Natural killer cell (primary cell): Measurements from ENCODE around the gene IL33. TPM values are rescaled to one million over a fixed set of nuclear protein-coding genes. Genes with fewer than 3 reads are reported as not detected.

ENCODE experiments used
- ATAC-seq, 3 donors: fragments of 150-1000 bp in 2 of 3; fragments of 200-7000 bp in 1 of 3; cut with Tn5 transposase; 1 replicate in 1 of 3; 2 replicates in 2 of 3; pipeline ENCODE4 v1.10.0; 2021; ENCODE audit warnings: mild to moderate bottlenecking in 2 of 3, moderate library complexity in 2 of 3
- DNase-seq, 2 donors: peaks; one replicate each; pipeline versions ENCODE4 v3.0.0 to v3.0.0-alpha.2; 2013 to 2021; ENCODE audit warnings: mixed read lengths in 1 of 2
- H3K27ac ChIP-seq: one replicate; pipeline ENCODE4 v1.5.1; 2013; ENCODE audit warnings: mild to moderate bottlenecking, low read length
- H3K27me3 ChIP-seq: one replicate; pipeline ENCODE4 v1.6.1; 2013; ENCODE audit warnings: low read length; ENCODE audit not compliant: control insufficient read depth, insufficient read depth
- H3K36me3 ChIP-seq: one replicate; pipeline ENCODE4 v1.6.1; 2013; ENCODE audit warnings: low read length; ENCODE audit not compliant: control insufficient read depth, insufficient read depth
- H3K4me1 ChIP-seq: one replicate; pipeline ENCODE4 v1.6.1; 2013; ENCODE audit warnings: low read length; ENCODE audit not compliant: control insufficient read depth, insufficient read depth
- H3K4me3 ChIP-seq: one replicate; pipeline ENCODE4 v1.5.1; 2013; ENCODE audit warnings: low read length
- H3K9me3 ChIP-seq: one replicate; pipeline ENCODE4 v1.6.1; 2013; ENCODE audit warnings: low read length; ENCODE audit not compliant: control insufficient read depth, insufficient read depth
- H3K27ac Mint-ChIP-seq, 2 donors: one replicate each; pipeline ENCODE4 v1.8.0; 2022; ENCODE audit warnings: mild to moderate bottlenecking in 2 of 2, mixed read lengths in 2 of 2, moderate library complexity in 1 of 2
- H3K27me3 Mint-ChIP-seq, 2 donors: one replicate each; pipeline ENCODE4 v1.8.0; 2022; ENCODE audit warnings: low read depth in 2 of 2, mixed read lengths in 2 of 2
- H3K36me3 Mint-ChIP-seq: one replicate; pipeline ENCODE4 v1.8.0; 2022; ENCODE audit warnings: mixed read lengths
- H3K4me1 Mint-ChIP-seq, 2 donors: one replicate each; pipeline ENCODE4 v1.8.0; 2022; ENCODE audit warnings: mixed read lengths in 2 of 2
- H3K4me3 Mint-ChIP-seq: one replicate; pipeline ENCODE4 v1.8.0; 2022; ENCODE audit warnings: mild to moderate bottlenecking, moderate library complexity, mixed read lengths
- H3K9me3 Mint-ChIP-seq, 2 donors: one replicate each; pipeline ENCODE4 v1.8.0; 2022; ENCODE audit warnings: mixed read lengths in 2 of 2
- CTCF ChIP-seq: fragments of 200-600 bp; IDR thresholded peaks from one replicate; pipeline ENCODE4 v1.8.0; 2022; ENCODE audit warnings: antibody characterized with exemption
- WGBS: methylation state at CpG from one replicate; pipeline ENCODE4 v1.1.7; 2013; ENCODE audit warnings: missing lambda C conversion rate; ENCODE audit not compliant: insufficient coverage; 5-methylcytosine and 5-hydroxymethylcytosine counted together
- intact Hi-C: fragments of 100-400 bp; cut with micrococcal nuclease; formaldehyde crosslinking; loops from one replicate; pipeline ENCODE4 v1.14.2; 2022
- total RNA-seq, 4 donors: library from RNA; stranded (reverse); fragments of 120-200 nt in 1 of 4; gene quantifications; one replicate each; pipeline versions ENCODE4 v1.2.3 to v1.2.4, GENCODE V29; 2013 to 2022

Gene IL33
- total RNA-seq, 3 donors from 2014 or later (not counting 1 experiment from before 2014, with no cell fraction given): not detected

GRCh38 chr9:6302417-6302816, 86.8 kb downstream of the IL33 start:
- Histone ChIP-seq H3K27ac (no peak overlapping the region), H3K27me3 (no peaks in the 10 kb centered on the region), H3K4me3 (no peak overlapping the region), H3K4me1 (no peaks in the 10 kb centered on the region), H3K36me3 (no peaks in the 10 kb centered on the region), H3K9me3 (no peaks in the 10 kb centered on the region)
- H3K27ac Mint-ChIP-seq: no peak overlapping the region
- no peak for TF ChIP-seq CTCF
- H3K4me1 Mint-ChIP-seq: no peaks in the 10 kb centered on the region
- intact Hi-C loops: no loop called here
- H3K9me3 Mint-ChIP-seq: no peaks in the 10 kb centered on the region
- H3K4me3 Mint-ChIP-seq: no peak overlapping the region
- ATAC-seq: no peak
- peaks cover 10 to 39% of the 10 kb centered on the region in 2 donors for H3K27me3 Mint-ChIP-seq
- no peaks in the 10 kb centered on the region for H3K36me3 Mint-ChIP-seq
- DNase-seq: no peak

- Mint-ChIP-seq H3K9me3 (no peaks in the 10 kb centered on the region), H3K4me3 (no peak overlapping the region), H3K27me3 (peaks cover 5 to 35% of the 10 kb centered on the region in 2 donors), H3K4me1 (no peaks in the 10 kb centered on the region), H3K27ac (no peak overlapping the region), H3K36me3 (no peaks in the 10 kb centered on the region)
- intact Hi-C loops: no loop called here
- DNase-seq (no peak), ATAC-seq (no peak)
- Histone ChIP-seq H3K36me3 (no peaks in the 10 kb centered on the region), H3K27me3 (no peaks in the 10 kb centered on the region), H3K4me3 (no peak overlapping the region), H3K4me1 (no peaks in the 10 kb centered on the region), H3K27ac (no peak overlapping the region), H3K9me3 (no peaks in the 10 kb centered on the region)
- TF ChIP-seq CTCF: no peak
Measured at GRCh38 chr9:6304232-6304631, 88.6 kb downstream of the IL33 start.

- DNase-seq (peak in 1 of 2 donors; percentile 43), ATAC-seq (peak in 1 of 3 donors; percentile 53)
- no peak overlapping the region for H3K4me3 Mint-ChIP-seq
- intact Hi-C loops: loop anchor here (1.0 to 5.0 kb wide), 2 partner anchors 251 to 419 kb away; no protein-coding TSS in a partner anchor
- no peak overlapping the region for H3K4me3 ChIP-seq
- H3K9me3 ChIP-seq: no peaks in the 10 kb centered on the region
- H3K4me1 ChIP-seq: no peaks in the 10 kb centered on the region
- peaks cover 5 to 35% of the 10 kb centered on the region in 2 donors for H3K27me3 Mint-ChIP-seq
- H3K4me1 Mint-ChIP-seq: no peaks in the 10 kb centered on the region
- no peaks in the 10 kb centered on the region for H3K36me3 Mint-ChIP-seq
- H3K27ac ChIP-seq: no peak overlapping the region
- H3K27ac Mint-ChIP-seq: no peak overlapping the region
- 100% methylated on average over 1 of the region's 2 CpGs for WGBS
- TF ChIP-seq CTCF: peak; percentile 25
- no peaks in the 10 kb centered on the region for H3K9me3 Mint-ChIP-seq
- no peaks in the 10 kb centered on the region for H3K36me3 ChIP-seq
- H3K27me3 ChIP-seq: no peaks in the 10 kb centered on the region
Measured at GRCh38 chr9:6305954-6306563, 90.5 kb downstream of the IL33 start.

Other genes with a start within 250 kb of the IL33 start
- gene RANBP6, start 200.2 kb upstream of the IL33 start, total RNA-seq: 10 to 100 TPM; 27.5 to 31.3 (median 29.6) TPM
- gene TPD52L3, start 112.6 kb downstream of the IL33 start, total RNA-seq: not detected
- 100 to 1,000 TPM; 118 to 130 (median 120) TPM for gene UHRF2, start 197.4 kb downstream of the IL33 start, total RNA-seq